Hepatocyte (in vitro differentiated cells): ENCODE measurements around the gene OSBPL5.

Experiments used
- EZH2 ChIP-seq: fragments of 200-600 bp; sonication (generic); IDR thresholded peaks from 2 replicates; pipeline ENCODE4 v1.6.1; 2016; ENCODE audit warnings: antibody characterized with exemption, mild to moderate bottlenecking, borderline replicate concordance
- EZH2phosphoT487 ChIP-seq: fragments of 200-600 bp; sonication (generic); IDR thresholded peaks from one replicate; pipeline ENCODE4 v1.6.1; 2018; ENCODE audit warnings: antibody characterized with exemption, mild to moderate bottlenecking, low read depth, moderate library complexity; ENCODE audit not compliant: unreplicated experiment, severe bottlenecking
- TF ChIP-seq, protein P1 (sequence below): fragments of 200-600 bp; sonication (generic); IDR thresholded peaks from 2 replicates; pipeline ENCODE4 v1.5.1; 2016; ENCODE audit warnings: antibody characterized with exemption, mild to moderate bottlenecking; ENCODE audit not compliant: poor library complexity

DNA sequence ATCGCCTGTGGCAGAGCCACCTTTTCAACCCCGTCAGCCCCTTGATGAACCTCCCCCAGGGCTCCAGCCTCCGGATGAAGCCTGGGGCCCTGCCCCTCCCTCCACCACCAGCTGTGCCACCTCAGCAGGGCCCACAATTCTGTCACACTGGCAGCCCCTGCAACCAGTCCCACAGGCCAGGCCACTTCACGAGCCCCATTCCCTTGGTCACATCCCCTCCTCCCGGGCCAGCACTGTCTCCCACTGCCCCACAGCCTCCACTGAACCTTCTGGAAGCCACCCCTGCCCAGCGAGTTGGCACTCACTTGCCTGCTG, 19.9 kb downstream of the OSBPL5 start:
- TF ChIP-seq, protein P1, sequence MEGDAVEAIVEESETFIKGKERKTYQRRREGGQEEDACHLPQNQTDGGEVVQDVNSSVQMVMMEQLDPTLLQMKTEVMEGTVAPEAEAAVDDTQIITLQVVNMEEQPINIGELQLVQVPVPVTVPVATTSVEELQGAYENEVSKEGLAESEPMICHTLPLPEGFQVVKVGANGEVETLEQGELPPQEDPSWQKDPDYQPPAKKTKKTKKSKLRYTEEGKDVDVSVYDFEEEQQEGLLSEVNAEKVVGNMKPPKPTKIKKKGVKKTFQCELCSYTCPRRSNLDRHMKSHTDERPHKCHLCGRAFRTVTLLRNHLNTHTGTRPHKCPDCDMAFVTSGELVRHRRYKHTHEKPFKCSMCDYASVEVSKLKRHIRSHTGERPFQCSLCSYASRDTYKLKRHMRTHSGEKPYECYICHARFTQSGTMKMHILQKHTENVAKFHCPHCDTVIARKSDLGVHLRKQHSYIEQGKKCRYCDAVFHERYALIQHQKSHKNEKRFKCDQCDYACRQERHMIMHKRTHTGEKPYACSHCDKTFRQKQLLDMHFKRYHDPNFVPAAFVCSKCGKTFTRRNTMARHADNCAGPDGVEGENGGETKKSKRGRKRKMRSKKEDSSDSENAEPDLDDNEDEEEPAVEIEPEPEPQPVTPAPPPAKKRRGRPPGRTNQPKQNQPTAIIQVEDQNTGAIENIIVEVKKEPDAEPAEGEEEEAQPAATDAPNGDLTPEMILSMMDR, result no peak
- TF ChIP-seq EZH2 (no peak), EZH2phosphoT487 (no peak)
